ENCODE data around the gene CELF5.
A peak's percentile ranks its signal among the peaks of the same experiment; 100 is the strongest.
"Not testable (repeated sequence)": the region's sequence is repeated elsewhere in the genome, so short reads cannot be mapped to it uniquely, and the experiment has no call there.

The CELF5 gene

DNA sequence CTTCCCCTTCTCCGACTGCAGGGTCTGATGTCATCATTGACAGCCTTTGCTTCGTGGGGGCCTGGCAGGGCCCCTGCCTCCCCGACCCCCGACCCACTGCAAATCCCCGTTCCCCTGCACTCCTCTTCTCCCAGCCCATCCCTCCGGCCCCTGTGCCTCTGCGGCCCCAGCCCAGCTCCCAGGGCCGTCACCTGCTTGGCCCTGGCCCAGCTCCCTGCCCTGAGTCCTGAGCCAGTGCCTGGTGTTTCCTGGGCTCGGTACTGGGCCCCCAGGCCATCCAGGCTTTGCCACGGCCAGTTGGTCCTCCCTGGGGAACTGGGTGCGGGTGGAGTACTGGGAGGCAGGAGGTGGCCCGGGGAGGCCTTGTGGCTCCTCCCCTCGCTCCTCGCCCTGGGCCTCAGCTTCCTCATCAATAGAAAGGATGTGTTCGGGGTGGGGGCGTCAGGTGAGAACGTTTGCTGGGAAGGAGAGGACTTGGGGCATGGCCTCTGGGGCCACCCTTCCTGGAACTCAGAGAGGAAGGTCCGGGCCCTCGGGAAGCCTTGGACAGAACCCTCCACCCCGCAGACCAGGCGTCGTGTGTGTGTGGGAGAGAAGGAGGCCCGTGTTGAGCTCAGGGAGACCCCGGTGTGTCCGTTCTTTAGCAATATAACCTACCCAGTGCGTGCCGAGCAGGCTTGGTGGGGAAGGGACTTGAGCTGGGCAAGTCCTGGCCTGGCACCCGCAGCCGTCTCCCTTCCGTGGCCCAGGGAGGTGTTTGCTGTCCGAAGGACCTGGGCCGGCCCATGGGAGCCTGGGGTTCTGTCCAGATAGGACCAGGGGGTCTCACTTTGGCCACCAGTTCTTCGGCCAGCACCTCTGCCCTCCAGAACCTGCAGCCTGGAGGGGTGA is 15.9 kb upstream of the CELF5 start:
- no peak for DNase-seq (ENCODE audit: low spot score)
- TF ChIP-seq, protein P1, sequence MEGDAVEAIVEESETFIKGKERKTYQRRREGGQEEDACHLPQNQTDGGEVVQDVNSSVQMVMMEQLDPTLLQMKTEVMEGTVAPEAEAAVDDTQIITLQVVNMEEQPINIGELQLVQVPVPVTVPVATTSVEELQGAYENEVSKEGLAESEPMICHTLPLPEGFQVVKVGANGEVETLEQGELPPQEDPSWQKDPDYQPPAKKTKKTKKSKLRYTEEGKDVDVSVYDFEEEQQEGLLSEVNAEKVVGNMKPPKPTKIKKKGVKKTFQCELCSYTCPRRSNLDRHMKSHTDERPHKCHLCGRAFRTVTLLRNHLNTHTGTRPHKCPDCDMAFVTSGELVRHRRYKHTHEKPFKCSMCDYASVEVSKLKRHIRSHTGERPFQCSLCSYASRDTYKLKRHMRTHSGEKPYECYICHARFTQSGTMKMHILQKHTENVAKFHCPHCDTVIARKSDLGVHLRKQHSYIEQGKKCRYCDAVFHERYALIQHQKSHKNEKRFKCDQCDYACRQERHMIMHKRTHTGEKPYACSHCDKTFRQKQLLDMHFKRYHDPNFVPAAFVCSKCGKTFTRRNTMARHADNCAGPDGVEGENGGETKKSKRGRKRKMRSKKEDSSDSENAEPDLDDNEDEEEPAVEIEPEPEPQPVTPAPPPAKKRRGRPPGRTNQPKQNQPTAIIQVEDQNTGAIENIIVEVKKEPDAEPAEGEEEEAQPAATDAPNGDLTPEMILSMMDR (IDR thresholded peaks at IDR 0.05; ENCODE audit: extremely low read depth, missing control alignments): no peak

DNA sequence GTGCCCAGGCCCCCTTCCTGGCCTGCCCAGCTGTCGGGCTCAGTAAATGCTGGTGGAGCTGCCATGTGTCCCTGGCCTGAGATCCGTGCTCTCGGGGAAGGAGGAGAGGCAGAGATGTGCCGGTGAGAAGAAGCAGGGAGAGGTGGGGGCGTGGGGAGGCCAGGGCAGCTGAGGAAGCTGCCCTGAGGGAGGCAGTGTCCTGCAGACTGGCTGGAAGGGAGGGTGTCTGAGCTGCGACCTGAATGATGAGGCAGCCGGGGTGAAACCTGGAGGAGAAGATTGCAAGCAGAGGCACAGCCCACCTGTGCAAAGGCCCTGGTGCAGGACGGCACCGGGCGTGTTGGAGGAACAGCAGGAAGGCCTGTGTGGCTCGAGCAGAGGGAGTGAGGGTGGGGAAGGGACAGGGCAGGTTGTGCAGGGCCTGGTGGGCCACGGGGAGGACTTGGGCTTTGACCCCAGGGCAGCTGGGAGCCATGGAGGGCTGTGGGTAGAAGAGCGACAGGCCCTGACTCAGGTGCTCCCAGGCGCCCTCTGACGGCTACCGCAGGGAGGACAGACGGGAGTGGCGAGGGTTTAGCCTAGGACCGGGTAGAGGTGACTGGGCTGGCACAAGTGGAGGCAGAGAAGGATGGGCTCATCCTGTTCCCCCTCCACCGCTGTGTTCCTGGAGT is 14.0 kb upstream of the CELF5 start:
- TF ChIP-seq, protein P1 (IDR thresholded peaks at IDR 0.05; ENCODE audit: extremely low read depth, missing control alignments): peak; percentile 66
- peak; percentile 89 for DNase-seq (ENCODE audit: low spot score)

DNA sequence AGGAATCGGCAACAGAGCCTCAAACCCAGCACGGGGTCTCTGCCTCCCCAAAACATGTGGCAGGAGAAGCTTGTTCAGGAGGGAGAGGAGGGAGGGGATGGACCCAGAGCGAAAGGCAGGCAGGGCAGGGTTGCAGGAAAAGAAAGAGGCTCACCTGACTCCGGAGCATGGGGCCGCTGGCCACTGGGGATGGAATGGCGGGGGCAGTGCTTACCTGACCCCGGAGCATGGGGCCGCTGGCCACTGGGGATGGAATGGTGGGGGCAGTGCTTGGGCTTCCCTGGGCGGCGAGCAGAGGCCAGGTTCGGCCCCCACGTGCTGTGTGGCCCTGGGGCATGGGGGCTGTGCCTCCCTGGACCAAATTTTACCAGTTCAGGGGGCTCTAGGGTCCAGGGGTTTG is 13.3 kb upstream of the CELF5 start:
- TF ChIP-seq, protein P1 (IDR thresholded peaks at IDR 0.05; ENCODE audit: extremely low read depth, missing control alignments): no peak
- no peak for DNase-seq (ENCODE audit: low spot score)

DNA sequence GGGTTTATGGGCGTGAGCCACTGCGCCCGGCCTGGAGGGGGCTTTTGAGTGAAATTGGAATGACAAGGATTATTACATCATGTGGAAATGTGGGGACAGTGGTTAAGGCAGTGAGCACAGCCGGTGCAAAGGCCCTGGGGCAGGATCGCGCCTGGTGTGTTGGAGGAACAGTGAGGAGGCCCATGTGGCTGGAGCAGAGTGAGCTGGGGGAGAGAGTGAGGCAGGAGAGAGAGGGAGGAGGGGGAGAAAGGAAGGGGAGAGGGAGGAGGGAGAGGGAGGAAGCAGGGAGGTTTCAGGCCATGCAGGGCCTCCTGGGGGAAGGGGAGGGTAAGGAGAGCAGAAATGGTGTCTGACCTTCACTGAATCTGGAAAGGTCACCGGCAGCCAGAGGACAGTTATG is 11.3 kb upstream of the CELF5 start:
- DNase-seq (ENCODE audit: low spot score): no peak
- TF ChIP-seq, protein P1 (IDR thresholded peaks at IDR 0.05; ENCODE audit: extremely low read depth, missing control alignments): no peak

DNA sequence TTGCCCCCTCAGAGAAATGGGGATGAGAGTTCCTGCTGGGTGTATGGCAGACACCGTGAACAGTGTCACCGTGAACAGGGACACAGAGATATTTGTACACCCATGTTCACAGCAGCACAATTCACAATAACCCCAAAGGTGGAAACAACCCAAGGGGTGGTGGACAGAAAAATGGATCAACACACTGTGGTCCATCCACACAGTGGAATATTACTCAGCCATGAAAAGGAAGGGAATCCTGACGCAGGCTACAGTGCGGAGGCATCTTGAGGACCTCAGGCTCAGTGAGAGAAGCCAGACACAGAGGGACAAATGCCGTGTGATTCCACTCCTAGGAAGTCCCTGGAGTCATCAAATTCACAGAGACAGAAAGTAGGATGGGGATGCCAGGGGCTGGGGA is 7.6 kb upstream of the CELF5 start:
- TF ChIP-seq, protein P1 (IDR thresholded peaks at IDR 0.05; ENCODE audit: extremely low read depth, missing control alignments): no peak
- no peak for DNase-seq (ENCODE audit: low spot score)

DNA sequence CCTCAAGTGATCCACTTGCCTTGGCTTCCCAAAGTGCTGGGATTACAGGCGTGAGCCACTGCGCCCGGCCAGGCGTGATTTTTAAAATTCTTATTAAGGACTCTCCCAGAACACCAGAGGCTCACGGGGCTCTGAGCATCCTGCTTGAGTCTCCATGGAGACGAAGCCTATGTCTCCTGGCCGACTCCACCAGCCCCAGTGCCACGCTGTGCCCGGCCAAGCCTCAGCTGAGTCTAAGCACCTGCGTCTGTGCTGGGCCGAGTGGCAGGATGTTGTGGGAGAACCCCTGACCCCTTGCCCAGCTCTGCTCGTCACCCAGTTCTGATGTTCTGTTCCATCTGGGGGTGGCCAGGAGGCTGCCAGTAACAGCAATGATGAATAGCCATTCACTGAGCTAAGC is 3.9 kb upstream of the CELF5 start:
- TF ChIP-seq, protein P1 (IDR thresholded peaks at IDR 0.05; ENCODE audit: extremely low read depth, missing control alignments): no peak
- no peak for DNase-seq (ENCODE audit: low spot score)

DNA sequence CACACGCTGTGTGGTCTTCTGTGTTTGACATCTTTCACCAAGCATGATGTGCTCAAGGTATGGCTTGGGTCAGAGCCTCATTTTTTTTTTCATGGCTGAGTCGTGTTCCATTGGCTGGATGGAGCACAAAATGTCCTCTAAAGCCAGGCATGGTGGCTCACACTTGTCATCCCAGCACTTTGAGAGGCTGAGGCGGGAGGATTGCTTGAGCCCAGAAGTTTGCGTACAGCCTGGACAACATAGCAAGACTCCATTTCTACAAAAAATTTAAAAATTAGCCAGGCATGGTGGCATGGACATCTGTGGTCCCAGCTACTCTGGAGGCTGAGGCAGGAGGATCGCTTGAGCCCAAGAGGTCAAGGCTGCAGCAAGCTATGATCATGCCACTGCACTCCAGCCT is 2.9 kb upstream of the CELF5 start:
- DNase-seq (ENCODE audit: low spot score): not testable (repeated sequence)

Measured in GM20000 (cell line).